ENCODE measurements around the gene PTPRN2. TPM values are rescaled to one million over a fixed set of nuclear protein-coding genes. Genes with fewer than 3 reads are reported as not detected.

The PTPRN2 gene
- total and polyA plus RNA-seq, 2 of the 8 experiments (the other 6 are each of a cell fraction or from before 2014, with no cell fraction given): 2.6 to 4.5 TPM

- Histone ChIP-seq H3K27me3 (replicated peaks in 1 of 4; ENCODE audit: control insufficient read depth in 3 of 4, extremely low read depth in 1 of 4, insufficient read depth in 3 of 4, low read length in 3 of 4) (no peaks in the 10 kb centered on the region), H4K20me1 (replicated peaks in 1 of 2; ENCODE audit: control insufficient read depth in 1 of 2, insufficient read depth in 2 of 2, low read length in 2 of 2) (no peaks in the 10 kb centered on the region), H3K4me2 (ENCODE audit: insufficient read depth in 1 of 2, low read depth in 2 of 2, low read length in 2 of 2) (no peak overlapping the region), H2AK5ac (ENCODE audit: low read depth, low read length) (no peak overlapping the region), H4K5ac (ENCODE audit: insufficient read length, low read depth, low read length) (no peak overlapping the region), H2AFZ (ENCODE audit: low read length) (no peak overlapping the region), H2BK120ac (replicated peaks; ENCODE audit: low read depth, low read length) (no peak overlapping the region), H3K4me1 (replicated peaks in 1 of 4; ENCODE audit: control insufficient read depth in 3 of 4, insufficient read depth in 4 of 4, low read length in 3 of 4) (no peaks in the 10 kb centered on the region), H3K4me3 (ENCODE audit: extremely low read depth in 1 of 4, insufficient read depth in 2 of 4, low read depth in 3 of 4, low read length in 4 of 4) (no peak overlapping the region), H3K79me2 (ENCODE audit: control insufficient read depth in 1 of 2, insufficient read depth in 2 of 2, low read length in 2 of 2) (no peaks in the 10 kb centered on the region), H3K14ac (ENCODE audit: insufficient read length) (no peak overlapping the region), H2BK12ac (ENCODE audit: low read depth, low read length) (no peak overlapping the region), H2BK5ac (ENCODE audit: low read depth, low read length) (no peak overlapping the region), H2BK15ac (ENCODE audit: low read length) (no peak overlapping the region), H3K36me3 (ENCODE audit: control insufficient read depth in 2 of 4, insufficient read depth in 4 of 4, low read length in 3 of 4) (no peaks in the 10 kb centered on the region), H3K4ac (replicated peaks; ENCODE audit: insufficient read length, low read depth, low read length) (no peak overlapping the region), H3K56ac (replicated peaks; ENCODE audit: insufficient read length, low read depth, low read length) (no peak overlapping the region), H3K18ac (ENCODE audit: extremely low read depth, low read length) (no peak overlapping the region), H3K9me3 (ENCODE audit: insufficient read depth in 2 of 2, low read depth in 1 of 2, low read length in 1 of 2) (0 out of 4 replicates have a peak, but pooled peaks cover 0 to 5% of the 10 kb centered on the region in 2 experiments), H3K23me2 (ENCODE audit: low read depth, low read length) (no peaks in the 10 kb centered on the region), H4K91ac (replicated peaks; ENCODE audit: insufficient read length, low read length) (no peak overlapping the region), H4K8ac (ENCODE audit: extremely low read depth, insufficient read depth, low read length) (no peak overlapping the region), H3K79me1 (ENCODE audit: low read depth, low read length) (no peaks in the 10 kb centered on the region), H3K27ac (ENCODE audit: low read depth, low read length) (no peak overlapping the region), H3K23ac (ENCODE audit: insufficient read length) (no peak overlapping the region), H3K9ac (replicated peaks in 1 of 4; ENCODE audit: extremely low read depth in 1 of 4, low read depth in 3 of 4, low read length in 3 of 4) (no peak overlapping the region), H2BK20ac (ENCODE audit: low read length) (no peak overlapping the region)
- TF ChIP-seq TAF7 (optimal IDR thresholded peaks at IDR 0.05; ENCODE audit: borderline replicate concordance, low read depth, low read length) (no peak), GTF2F1 (IDR thresholded peaks at IDR 0.05; ENCODE audit: borderline replicate concordance, low read depth, low read length) (no peak), CTBP2 (IDR thresholded peaks at IDR 0.05; ENCODE audit: borderline replicate concordance, insufficient read depth, insufficient read length, low read length) (no peak), TCF12 (IDR thresholded peaks at IDR 0.05; ENCODE audit: low read depth, low read length) (no peak)
- TF ChIP-seq, protein P1, sequence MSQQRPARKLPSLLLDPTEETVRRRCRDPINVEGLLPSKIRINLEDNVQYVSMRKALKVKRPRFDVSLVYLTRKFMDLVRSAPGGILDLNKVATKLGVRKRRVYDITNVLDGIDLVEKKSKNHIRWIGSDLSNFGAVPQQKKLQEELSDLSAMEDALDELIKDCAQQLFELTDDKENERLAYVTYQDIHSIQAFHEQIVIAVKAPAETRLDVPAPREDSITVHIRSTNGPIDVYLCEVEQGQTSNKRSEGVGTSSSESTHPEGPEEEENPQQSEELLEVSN (IDR thresholded peaks at IDR 0.05): no peak
- FAIRE-seq (no peak), DNase-seq (ENCODE audit: low read depth in 1 of 2, low spot score in 2 of 2) (peak in 1 of 2 experiments; percentile 26)
- ChIA-PET POLR2A (ENCODE audit: partially characterized antibody) (no interaction called here), CTCF (ENCODE audit: partially characterized antibody) (no interaction called here)
- 94% methylated on average over 15 of the region's 16 CpGs; no CpG with 5 or more reads in 1 of the 2 experiments for WGBS, 2 experiments (ENCODE audit: extremely low coverage in 1 of 2, insufficient coverage in 1 of 2, insufficient read length in 1 of 2, insufficient replicate concordance in 2 of 2, low coverage in 1 of 2, low lambda C conversion rate in 2 of 2, missing lambda C conversion rate in 1 of 2)
Observed at GRCh38 chr7:157923903-157924630, 663.6 kb downstream of the PTPRN2 start.

Measured in H1 (cell line).